Neural cell (in vitro differentiated cells): ENCODE data around the gene CFDP1. TPM values are rescaled to one million over a fixed set of nuclear protein-coding genes. Genes with fewer than 3 reads are reported as not detected.
A peak's percentile ranks its signal among the peaks of the same experiment; 100 is the strongest.

Experiments
- H2AFZ ChIP-seq: fragments of 200-600, 300-800 bp; sonication (generic), shearing (Covaris generic); 2 replicates; pipeline ENCODE4 v1.6.0; 2014; ENCODE audit warnings: low read depth, mild to moderate bottlenecking, antibody characterized with exemption, low read length, moderate library complexity
- H3F3A ChIP-seq: fragments of 200-600 bp; shearing (Covaris generic); 2 replicates; pipeline ENCODE4 v1.6.1; 2016; ENCODE audit warnings: mild to moderate bottlenecking, moderate library complexity, mixed read lengths, antibody characterized with exemption, low read length; ENCODE audit not compliant: insufficient read depth, poor library complexity, severe bottlenecking
- H3K27ac ChIP-seq: fragments of 200-600, 300-800 bp; sonication (generic), shearing (Covaris generic); 2 replicates; pipeline ENCODE4 v1.5.1; 2014; ENCODE audit warnings: mild to moderate bottlenecking, low read length, moderate library complexity
- H3K27me3 ChIP-seq: fragments of 300-800, 200-600 bp; sonication (generic), shearing (Covaris generic); 2 replicates; pipeline ENCODE4 v1.6.0; 2014; ENCODE audit warnings: mild to moderate bottlenecking, low read depth, low read length, moderate library complexity; ENCODE audit not compliant: insufficient read depth
- H3K36me3 ChIP-seq: fragments of 300-800, 200-600 bp; sonication (generic), shearing (Covaris generic); 2 replicates; pipeline ENCODE4 v1.5.1; 2014; ENCODE audit warnings: mild to moderate bottlenecking, antibody characterized with exemption, low read length, moderate library complexity; ENCODE audit not compliant: insufficient read depth
- H3K4me2 ChIP-seq: fragments of 300-800, 200-600 bp; sonication (generic), shearing (Covaris generic); 2 replicates; pipeline ENCODE4 v1.6.0; 2014; ENCODE audit warnings: mild to moderate bottlenecking, low read length
- H3K4me3 ChIP-seq: fragments of 300-800, 200-600 bp; sonication (generic), shearing (Covaris generic); 2 replicates; pipeline ENCODE4 v1.5.1; 2014; ENCODE audit warnings: mild to moderate bottlenecking, low read length, moderate library complexity
- H3K79me2 ChIP-seq: fragments of 200-600 bp; shearing (Covaris generic); replicated peaks from 2 replicates; pipeline ENCODE4 v1.6.0; 2014; ENCODE audit warnings: mild to moderate bottlenecking, low read length, moderate library complexity; ENCODE audit not compliant: insufficient read depth
- H3K9ac ChIP-seq: fragments of 300-800, 200-600 bp; sonication (generic), shearing (Covaris generic); 2 replicates; pipeline ENCODE4 v1.6.1; 2016; ENCODE audit warnings: mild to moderate bottlenecking, low read length, mixed read lengths
- H3K9me2 ChIP-seq: fragments of 200-600 bp; shearing (Covaris generic); 2 replicates; pipeline ENCODE4 v1.6.1; 2016; ENCODE audit warnings: mild to moderate bottlenecking, low read length, mixed read lengths; ENCODE audit not compliant: insufficient read depth
- H3K9me3 ChIP-seq: fragments of 200-600, 300-800 bp; sonication (generic), shearing (Covaris generic); 2 replicates; pipeline ENCODE4 v1.6.1; 2016; ENCODE audit warnings: mild to moderate bottlenecking, mixed run types, low read length, moderate library complexity, mixed read lengths
- H4K20me1 ChIP-seq: fragments of 200-600 bp; shearing (Covaris generic); 2 replicates; pipeline ENCODE4 v1.6.1; 2016; ENCODE audit warnings: mild to moderate bottlenecking, mixed run types; ENCODE audit not compliant: insufficient read depth
- CTCF ChIP-seq: fragments of 450-650 bp; IDR thresholded peaks from 2 replicates; pipeline ENCODE4 v1.5.1; 2014; ENCODE audit warnings: antibody characterized with exemption, mild to moderate bottlenecking, moderate library complexity; ENCODE audit not compliant: poor library complexity, severe bottlenecking
- EP300 ChIP-seq: fragments of 450-650 bp; conservative IDR thresholded peaks from 2 replicates; pipeline ENCODE4 v1.6.1; 2014; ENCODE audit warnings: antibody characterized with exemption, mild to moderate bottlenecking, moderate library complexity; ENCODE audit not compliant: poor library complexity, severe bottlenecking
- EZH2 ChIP-seq: fragments of 200-600, 300-800 bp; shearing (Covaris generic), sonication (generic); IDR thresholded peaks from 2 replicates; pipeline ENCODE4 v1.6.1; 2014; ENCODE audit warnings: antibody characterized with exemption, low read length, borderline replicate concordance, mild to moderate bottlenecking; ENCODE audit not compliant: insufficient read depth, poor library complexity, severe bottlenecking
- MXI1 ChIP-seq: fragments of 450-650 bp; conservative IDR thresholded peaks from 2 replicates; pipeline ENCODE4 v1.6.1; 2014; ENCODE audit warnings: antibody characterized with exemption, mild to moderate bottlenecking; ENCODE audit not compliant: poor library complexity, severe bottlenecking
- POLR2AphosphoS5 ChIP-seq: IDR thresholded peaks from 2 replicates; pipeline ENCODE4 v1.6.1; 2012
- RAD21 ChIP-seq: fragments of 450-650 bp; conservative IDR thresholded peaks from 2 replicates; pipeline ENCODE4 v1.6.1; 2014; ENCODE audit warnings: antibody characterized with exemption, mild to moderate bottlenecking, moderate library complexity
- SMC3 ChIP-seq: fragments of 450-650 bp; conservative IDR thresholded peaks from 2 replicates; pipeline ENCODE4 v1.6.1; 2014; ENCODE audit warnings: antibody characterized with exemption, mild to moderate bottlenecking, moderate library complexity; ENCODE audit not compliant: poor library complexity
- TAF1 ChIP-seq: IDR thresholded peaks from 2 replicates; pipeline ENCODE4 v1.6.1; 2012; ENCODE audit warnings: low read depth
- polyA plus RNA-seq: library from polyadenylated mRNA; depleted of rRNA; stranded (reverse); fragments of >200 nt; gene quantifications from 2 replicates; pipeline ENCODE4 v1.2.3, GENCODE V29; 2014
- TF ChIP-seq, protein P1 (sequence below): IDR thresholded peaks from 2 replicates; pipeline ENCODE4 v1.6.1; 2012; ENCODE audit warnings: borderline replicate concordance

Gene CFDP1
- polyA plus RNA-seq, 1 donor from 2014 or later: 201 TPM

DNA sequence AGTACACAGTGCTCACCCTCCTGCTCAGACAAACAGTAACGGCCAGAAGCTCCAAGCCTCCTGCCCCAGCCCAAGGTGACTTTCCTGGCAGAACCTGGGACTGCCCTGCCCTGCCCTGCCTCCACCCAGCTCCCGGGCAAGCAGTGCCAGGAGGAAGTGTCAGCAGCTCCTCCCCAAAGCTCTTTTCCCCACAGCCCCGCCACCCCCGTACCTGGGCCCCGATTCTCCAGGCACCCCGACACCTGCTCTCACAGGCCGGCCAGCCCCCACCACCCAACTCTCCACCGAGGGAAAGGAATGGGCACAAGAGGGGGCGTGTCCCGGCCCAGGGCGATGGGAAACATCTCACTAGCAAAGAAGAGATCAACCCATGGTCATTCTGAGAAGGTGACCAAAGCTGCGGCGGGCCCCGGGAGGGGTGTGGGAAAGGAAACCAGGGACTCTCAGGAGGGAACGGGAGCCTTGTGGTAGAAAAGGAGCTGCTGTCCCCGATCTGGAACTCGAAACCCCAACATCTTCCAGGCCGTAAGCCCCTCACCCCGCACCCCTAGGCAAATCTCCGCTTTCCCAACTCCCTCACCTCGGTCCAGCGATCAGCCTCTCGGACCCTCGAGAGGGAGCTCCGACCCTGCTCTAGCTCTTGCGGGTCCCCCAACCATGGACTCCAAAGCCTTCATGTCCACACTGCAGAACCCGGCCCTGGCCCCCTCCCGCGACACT is 183.1 kb downstream of the CFDP1 start:
- Histone ChIP-seq H3K4me3 (peak overlapping the region; percentile 83), H3K9me2 (no peaks in the 10 kb centered on the region), H3K4me2 (peak overlapping the region; percentile 59), H4K20me1 (peaks cover 6% of the 10 kb centered on the region), H3K36me3 (no peaks in the 10 kb centered on the region), H3K9ac (peak overlapping the region; percentile 67), H2AFZ (no peak overlapping the region), H3K9me3 (no peaks in the 10 kb centered on the region), H3K79me2 (peaks cover 37% of the 10 kb centered on the region), H3K27me3 (no peaks in the 10 kb centered on the region), H3F3A (no peaks in the 10 kb centered on the region), H3K27ac (no peak overlapping the region)
- TF ChIP-seq TAF1 (no peak), RAD21 (peak; percentile 35), POLR2AphosphoS5 (no peak), CTCF (no peak), SMC3 (peak; percentile 25)

DNA sequence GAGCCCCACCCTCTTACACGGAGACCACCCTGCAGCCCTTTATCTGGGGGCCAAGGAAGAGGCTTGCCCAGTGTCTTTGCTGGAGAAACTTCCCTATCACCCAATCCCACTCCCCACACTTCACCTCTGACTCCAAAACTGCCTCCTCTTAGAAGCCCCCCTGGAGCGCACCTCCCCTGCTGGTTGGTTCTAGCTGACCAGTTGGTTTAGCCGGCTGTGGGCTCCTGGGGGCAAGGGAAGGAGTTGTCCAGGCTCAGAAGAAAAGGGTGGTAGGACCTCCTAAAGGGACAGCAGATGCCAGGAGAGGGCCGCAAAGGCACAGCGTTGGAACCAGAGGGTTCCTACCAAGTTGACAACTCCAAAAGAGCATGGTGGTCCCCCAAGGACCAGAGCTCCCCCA is 183.9 kb downstream of the CFDP1 start:
- Histone ChIP-seq H3K27me3 (no peaks in the 10 kb centered on the region), H3F3A (no peaks in the 10 kb centered on the region), H3K9me3 (no peaks in the 10 kb centered on the region), H3K9me2 (no peaks in the 10 kb centered on the region), H3K79me2 (peaks cover 33% of the 10 kb centered on the region), H4K20me1 (peaks cover 8% of the 10 kb centered on the region), H3K4me3 (peak overlapping the region; percentile 83), H3K9ac (no peak overlapping the region), H3K4me2 (no peak overlapping the region), H3K36me3 (no peaks in the 10 kb centered on the region), H2AFZ (no peak overlapping the region), H3K27ac (no peak overlapping the region)
- TF ChIP-seq EZH2 (no peak), TAF1 (no peak), SMC3 (no peak), CTCF (no peak), POLR2AphosphoS5 (no peak), MXI1 (no peak), RAD21 (no peak), EP300 (no peak)
- TF ChIP-seq, protein P1, sequence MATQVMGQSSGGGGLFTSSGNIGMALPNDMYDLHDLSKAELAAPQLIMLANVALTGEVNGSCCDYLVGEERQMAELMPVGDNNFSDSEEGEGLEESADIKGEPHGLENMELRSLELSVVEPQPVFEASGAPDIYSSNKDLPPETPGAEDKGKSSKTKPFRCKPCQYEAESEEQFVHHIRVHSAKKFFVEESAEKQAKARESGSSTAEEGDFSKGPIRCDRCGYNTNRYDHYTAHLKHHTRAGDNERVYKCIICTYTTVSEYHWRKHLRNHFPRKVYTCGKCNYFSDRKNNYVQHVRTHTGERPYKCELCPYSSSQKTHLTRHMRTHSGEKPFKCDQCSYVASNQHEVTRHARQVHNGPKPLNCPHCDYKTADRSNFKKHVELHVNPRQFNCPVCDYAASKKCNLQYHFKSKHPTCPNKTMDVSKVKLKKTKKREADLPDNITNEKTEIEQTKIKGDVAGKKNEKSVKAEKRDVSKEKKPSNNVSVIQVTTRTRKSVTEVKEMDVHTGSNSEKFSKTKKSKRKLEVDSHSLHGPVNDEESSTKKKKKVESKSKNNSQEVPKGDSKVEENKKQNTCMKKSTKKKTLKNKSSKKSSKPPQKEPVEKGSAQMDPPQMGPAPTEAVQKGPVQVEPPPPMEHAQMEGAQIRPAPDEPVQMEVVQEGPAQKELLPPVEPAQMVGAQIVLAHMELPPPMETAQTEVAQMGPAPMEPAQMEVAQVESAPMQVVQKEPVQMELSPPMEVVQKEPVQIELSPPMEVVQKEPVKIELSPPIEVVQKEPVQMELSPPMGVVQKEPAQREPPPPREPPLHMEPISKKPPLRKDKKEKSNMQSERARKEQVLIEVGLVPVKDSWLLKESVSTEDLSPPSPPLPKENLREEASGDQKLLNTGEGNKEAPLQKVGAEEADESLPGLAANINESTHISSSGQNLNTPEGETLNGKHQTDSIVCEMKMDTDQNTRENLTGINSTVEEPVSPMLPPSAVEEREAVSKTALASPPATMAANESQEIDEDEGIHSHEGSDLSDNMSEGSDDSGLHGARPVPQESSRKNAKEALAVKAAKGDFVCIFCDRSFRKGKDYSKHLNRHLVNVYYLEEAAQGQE: no peak
